Activated T-helper 17 cell treated with anti-CD3 and anti-CD28 coated beads, Interleukin-2, amount 50 U/mL, for 72 hours (primary cell): ENCODE measurements around the gene PLCH2. TPM values are rescaled to one million over a fixed set of nuclear protein-coding genes. Genes with fewer than 3 reads are reported as not detected.

Experiments used
- ATAC-seq: fragments of 150-1000 bp; cut with Tn5 transposase; replicated peaks from 2 replicates; pipeline ENCODE4 v1.10.0; 2021; ENCODE audit warnings: mild to moderate bottlenecking, moderate library complexity
- H3K27ac Mint-ChIP-seq: one replicate; pipeline ENCODE4 v1.8.0; 2022; ENCODE audit warnings: mixed read lengths
- H3K27me3 Mint-ChIP-seq: one replicate; pipeline ENCODE4 v1.8.0; 2022; ENCODE audit warnings: mixed read lengths
- H3K36me3 Mint-ChIP-seq: one replicate; pipeline ENCODE4 v1.8.0; 2022; ENCODE audit warnings: low read depth, mild to moderate bottlenecking, mixed read lengths
- H3K4me1 Mint-ChIP-seq: one replicate; pipeline ENCODE4 v1.8.0; 2022; ENCODE audit warnings: mixed read lengths
- H3K4me3 Mint-ChIP-seq: one replicate; pipeline ENCODE4 v1.8.0; 2022; ENCODE audit warnings: mild to moderate bottlenecking, mixed read lengths
- H3K9me3 Mint-ChIP-seq: one replicate; pipeline ENCODE4 v1.8.0; 2022; ENCODE audit warnings: mixed read lengths
- total RNA-seq, 2 donors: library from RNA; stranded (reverse); gene quantifications; one replicate each; pipeline ENCODE4 v1.2.3, GENCODE V29; 2022

Gene PLCH2
- total RNA-seq, 2 donors from 2014 or later = 3.4 to 28.1 TPM

- Mint-ChIP-seq H3K27me3 (no peaks in the 10 kb centered on the region), H3K36me3 (no peaks in the 10 kb centered on the region), H3K4me1 (no peaks in the 10 kb centered on the region), H3K4me3 (no peak overlapping the region), H3K9me3 (no peaks in the 10 kb centered on the region), H3K27ac (no peak overlapping the region)
- no peak for ATAC-seq
Measured at GRCh38 chr1:2462819-2463218, 13.3 kb upstream of the PLCH2 start.

GRCh38 chr1:2463396-2463795 is 12.7 kb upstream of the PLCH2 start:
- no peak for ATAC-seq
- H3K9me3 Mint-ChIP-seq = no peaks in the 10 kb centered on the region
- H3K27ac Mint-ChIP-seq = no peak overlapping the region
- no peak overlapping the region for H3K4me3 Mint-ChIP-seq
- H3K36me3 Mint-ChIP-seq = no peaks in the 10 kb centered on the region
- H3K27me3 Mint-ChIP-seq = no peaks in the 10 kb centered on the region
- H3K4me1 Mint-ChIP-seq = no peaks in the 10 kb centered on the region

GRCh38 chr1:2465371-2466269 is 10.5 kb upstream of the PLCH2 start:
- Mint-ChIP-seq H3K27ac (no peak overlapping the region), H3K9me3 (no peaks in the 10 kb centered on the region), H3K4me3 (no peak overlapping the region), H3K4me1 (no peaks in the 10 kb centered on the region), H3K27me3 (no peaks in the 10 kb centered on the region), H3K36me3 (no peaks in the 10 kb centered on the region)
- no peak for ATAC-seq

- H3K27me3 Mint-ChIP-seq = no peaks in the 10 kb centered on the region
- no peaks in the 10 kb centered on the region for H3K9me3 Mint-ChIP-seq
- no peak overlapping the region for H3K4me3 Mint-ChIP-seq
- ATAC-seq = no peak
- H3K4me1 Mint-ChIP-seq = no peaks in the 10 kb centered on the region
- H3K27ac Mint-ChIP-seq = no peak overlapping the region
- no peaks in the 10 kb centered on the region for H3K36me3 Mint-ChIP-seq
Measured at GRCh38 chr1:2466270-2466665, 9.8 kb upstream of the PLCH2 start.

GRCh38 chr1:2466958-2467554 is 9.0 kb upstream of the PLCH2 start:
- no peak overlapping the region for H3K27ac Mint-ChIP-seq
- ATAC-seq = no peak
- no peaks in the 10 kb centered on the region for H3K36me3 Mint-ChIP-seq
- H3K4me3 Mint-ChIP-seq = no peak overlapping the region
- H3K4me1 Mint-ChIP-seq = no peaks in the 10 kb centered on the region
- no peaks in the 10 kb centered on the region for H3K9me3 Mint-ChIP-seq
- H3K27me3 Mint-ChIP-seq = no peaks in the 10 kb centered on the region

GRCh38 chr1:2468041-2468472 is 8.0 kb upstream of the PLCH2 start:
- no peak for ATAC-seq
- Mint-ChIP-seq H3K36me3 (no peaks in the 10 kb centered on the region), H3K27ac (no peak overlapping the region), H3K9me3 (no peaks in the 10 kb centered on the region), H3K27me3 (no peaks in the 10 kb centered on the region), H3K4me1 (no peaks in the 10 kb centered on the region), H3K4me3 (no peak overlapping the region)

GRCh38 chr1:2468540-2468939 is 7.5 kb upstream of the PLCH2 start:
- Mint-ChIP-seq H3K36me3 (no peaks in the 10 kb centered on the region), H3K27me3 (no peaks in the 10 kb centered on the region), H3K9me3 (no peaks in the 10 kb centered on the region), H3K27ac (no peak overlapping the region), H3K4me1 (no peaks in the 10 kb centered on the region), H3K4me3 (no peak overlapping the region)
- ATAC-seq = no peak

- no peaks in the 10 kb centered on the region for H3K27me3 Mint-ChIP-seq
- ATAC-seq = no peak
- H3K36me3 Mint-ChIP-seq = no peaks in the 10 kb centered on the region
- no peaks in the 10 kb centered on the region for H3K9me3 Mint-ChIP-seq
- H3K4me3 Mint-ChIP-seq = no peak overlapping the region
- no peak overlapping the region for H3K27ac Mint-ChIP-seq
- no peaks in the 10 kb centered on the region for H3K4me1 Mint-ChIP-seq
Measured at GRCh38 chr1:2469103-2469940, 6.8 kb upstream of the PLCH2 start.

GRCh38 chr1:2470290-2471158 is 5.6 kb upstream of the PLCH2 start:
- no peaks in the 10 kb centered on the region for H3K9me3 Mint-ChIP-seq
- H3K4me3 Mint-ChIP-seq = no peak overlapping the region
- no peaks in the 10 kb centered on the region for H3K4me1 Mint-ChIP-seq
- no peaks in the 10 kb centered on the region for H3K27me3 Mint-ChIP-seq
- no peak for ATAC-seq
- H3K36me3 Mint-ChIP-seq = no peaks in the 10 kb centered on the region
- H3K27ac Mint-ChIP-seq = no peak overlapping the region

- Mint-ChIP-seq H3K4me3 (no peak overlapping the region), H3K27me3 (no peaks in the 10 kb centered on the region), H3K27ac (no peak overlapping the region), H3K36me3 (no peaks in the 10 kb centered on the region), H3K9me3 (no peaks in the 10 kb centered on the region), H3K4me1 (no peaks in the 10 kb centered on the region)
- no peak for ATAC-seq
Measured at GRCh38 chr1:2471159-2471471, 5.0 kb upstream of the PLCH2 start.

- no peak overlapping the region for H3K27ac Mint-ChIP-seq
- no peaks in the 10 kb centered on the region for H3K4me1 Mint-ChIP-seq
- H3K27me3 Mint-ChIP-seq = no peaks in the 10 kb centered on the region
- H3K36me3 Mint-ChIP-seq = no peaks in the 10 kb centered on the region
- no peak for ATAC-seq
- H3K9me3 Mint-ChIP-seq = no peaks in the 10 kb centered on the region
- no peak overlapping the region for H3K4me3 Mint-ChIP-seq
Measured at GRCh38 chr1:2471587-2472001, 4.5 kb upstream of the PLCH2 start.

- Mint-ChIP-seq H3K36me3 (no peaks in the 10 kb centered on the region), H3K4me3 (no peak overlapping the region), H3K4me1 (no peaks in the 10 kb centered on the region), H3K9me3 (no peaks in the 10 kb centered on the region), H3K27me3 (no peaks in the 10 kb centered on the region), H3K27ac (no peak overlapping the region)
- ATAC-seq = no peak
Measured at GRCh38 chr1:2472109-2472508, 4.0 kb upstream of the PLCH2 start.

- ATAC-seq = no peak
- Mint-ChIP-seq H3K4me1 (no peaks in the 10 kb centered on the region), H3K27ac (no peak overlapping the region), H3K27me3 (no peaks in the 10 kb centered on the region), H3K9me3 (no peaks in the 10 kb centered on the region), H3K4me3 (no peak overlapping the region), H3K36me3 (no peaks in the 10 kb centered on the region)
Measured at GRCh38 chr1:2472561-2473177, 3.4 kb upstream of the PLCH2 start.

- Mint-ChIP-seq H3K36me3 (no peaks in the 10 kb centered on the region), H3K4me3 (no peak overlapping the region), H3K27me3 (no peaks in the 10 kb centered on the region), H3K27ac (no peak overlapping the region), H3K4me1 (no peaks in the 10 kb centered on the region), H3K9me3 (no peaks in the 10 kb centered on the region)
- no peak for ATAC-seq
Measured at GRCh38 chr1:2473198-2473597, 2.9 kb upstream of the PLCH2 start.
